ENCODE data around the gene PGS1.

PGS1 gene

DNA sequence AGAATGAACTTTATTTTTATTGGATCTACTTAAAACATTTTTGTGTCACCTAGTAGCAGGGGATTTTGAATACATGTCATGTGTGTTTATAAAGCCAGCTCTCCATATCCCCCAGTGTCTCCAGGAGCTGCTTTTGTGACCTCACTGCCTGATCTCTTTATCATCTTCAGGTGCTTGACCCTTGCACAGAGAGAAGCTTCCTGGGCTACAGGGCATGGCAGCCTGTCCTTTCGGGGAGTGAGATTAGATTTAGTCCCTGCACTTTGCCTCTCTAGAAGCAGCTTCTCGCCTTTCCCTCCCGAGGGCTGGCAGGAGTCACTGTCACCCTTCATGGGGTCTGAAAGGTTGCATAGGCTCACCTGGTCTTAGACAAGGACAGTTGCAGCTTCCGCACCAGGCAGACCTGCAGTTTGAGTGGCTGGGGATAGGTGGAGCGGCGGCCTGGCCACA lies 42.7 kb downstream of the PGS1 start:
- DNase-seq (ENCODE audit: low read depth, low spot score), result no peak
- POLR2A ChIA-PET, result interaction anchor here (0.6 to 1.9 kb wide), 3 partner anchors 61 to 360 kb away, joined by 3 to 9 read pairs (median 4); partner anchors contain the start of gene SOCS3
- TF ChIP-seq, protein P1, sequence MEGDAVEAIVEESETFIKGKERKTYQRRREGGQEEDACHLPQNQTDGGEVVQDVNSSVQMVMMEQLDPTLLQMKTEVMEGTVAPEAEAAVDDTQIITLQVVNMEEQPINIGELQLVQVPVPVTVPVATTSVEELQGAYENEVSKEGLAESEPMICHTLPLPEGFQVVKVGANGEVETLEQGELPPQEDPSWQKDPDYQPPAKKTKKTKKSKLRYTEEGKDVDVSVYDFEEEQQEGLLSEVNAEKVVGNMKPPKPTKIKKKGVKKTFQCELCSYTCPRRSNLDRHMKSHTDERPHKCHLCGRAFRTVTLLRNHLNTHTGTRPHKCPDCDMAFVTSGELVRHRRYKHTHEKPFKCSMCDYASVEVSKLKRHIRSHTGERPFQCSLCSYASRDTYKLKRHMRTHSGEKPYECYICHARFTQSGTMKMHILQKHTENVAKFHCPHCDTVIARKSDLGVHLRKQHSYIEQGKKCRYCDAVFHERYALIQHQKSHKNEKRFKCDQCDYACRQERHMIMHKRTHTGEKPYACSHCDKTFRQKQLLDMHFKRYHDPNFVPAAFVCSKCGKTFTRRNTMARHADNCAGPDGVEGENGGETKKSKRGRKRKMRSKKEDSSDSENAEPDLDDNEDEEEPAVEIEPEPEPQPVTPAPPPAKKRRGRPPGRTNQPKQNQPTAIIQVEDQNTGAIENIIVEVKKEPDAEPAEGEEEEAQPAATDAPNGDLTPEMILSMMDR (IDR thresholded peaks at IDR 0.05; ENCODE audit: insufficient read depth, low read length, missing control alignments), result no peak
- no peak overlapping the region for H3K4me3 ChIP-seq (ENCODE audit: low read depth, low read length)
- CTCF ChIA-PET, result interaction anchor here (0.6 to 11.2 kb wide), 32 partner anchors 11 to 307 kb away, joined by 3 to 177 read pairs (median 6); partner anchors contain the start of gene PGS1

DNA sequence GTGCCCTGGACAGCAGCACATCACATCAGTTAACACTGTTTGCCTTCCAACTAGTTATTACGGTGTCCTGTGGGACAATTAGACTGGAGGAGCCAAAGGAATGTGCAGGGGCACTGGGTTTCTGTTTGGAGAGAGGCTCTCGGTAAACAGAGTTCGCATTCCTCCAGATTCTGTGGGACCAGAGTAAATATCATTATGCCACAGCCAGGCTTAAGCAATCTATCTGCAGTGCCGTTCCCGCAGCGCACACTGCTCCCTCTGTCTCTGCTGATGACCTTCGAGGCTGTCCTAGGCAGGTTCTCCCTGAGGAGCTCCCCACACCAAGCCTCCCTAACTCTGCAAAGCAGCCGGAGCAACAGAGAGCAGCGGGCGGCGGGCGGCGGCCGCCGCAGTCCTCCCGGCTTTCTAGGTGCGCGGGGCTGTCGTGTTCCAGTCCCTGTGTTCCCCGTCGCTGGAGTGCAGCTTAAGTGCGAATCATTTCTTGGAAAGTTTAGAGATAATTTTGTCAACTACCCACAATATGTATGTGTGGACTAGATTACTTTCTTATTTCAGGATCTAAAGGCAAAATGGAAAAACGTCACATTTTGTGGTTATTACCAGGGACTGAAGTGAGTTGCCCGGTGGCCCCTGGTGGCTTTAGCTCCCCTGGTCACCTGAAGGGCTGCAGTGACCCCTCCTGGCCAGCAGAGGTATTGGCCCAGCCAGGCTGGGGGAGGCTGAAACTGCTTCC lies 43.3 kb downstream of the PGS1 start:
- ChIA-PET CTCF (interaction anchor here (0.6 to 11.2 kb wide), 42 partner anchors 10 to 403 kb away, joined by 3 to 177 read pairs (median 5); partner anchors contain the start of genes AFMID and PGS1), POLR2A (interaction anchor here (0.6 to 1.9 kb wide), 4 partner anchors 61 to 359 kb away, joined by 3 to 9 read pairs (median 4); partner anchors contain the start of gene SOCS3)
- H3K4me3 ChIP-seq (ENCODE audit: low read depth, low read length), result no peak overlapping the region
- TF ChIP-seq, protein P1 (IDR thresholded peaks at IDR 0.05; ENCODE audit: insufficient read depth, low read length, missing control alignments), result peak; percentile 99
- DNase-seq (ENCODE audit: low read depth, low spot score), result peak; percentile 14

DNA sequence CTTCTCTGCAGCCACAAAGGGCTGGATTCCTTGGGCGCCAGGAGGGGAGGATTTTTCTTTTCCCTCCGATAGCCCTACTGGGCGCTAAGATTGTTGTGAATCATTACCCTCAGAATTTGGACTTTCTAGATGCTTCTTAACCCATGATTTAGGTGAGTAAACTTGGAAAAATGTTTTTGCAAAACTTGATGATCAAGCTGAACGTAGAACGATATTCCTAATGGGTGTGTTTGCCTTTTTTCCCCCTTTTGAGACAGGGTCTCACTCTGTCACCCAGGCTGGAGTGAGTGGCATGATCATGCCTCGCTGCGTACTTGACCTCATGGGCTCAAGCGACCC lies 43.8 kb downstream of the PGS1 start:
- ChIA-PET CTCF (interaction anchor here (0.6 to 11.2 kb wide), 34 partner anchors 10 to 403 kb away, joined by 3 to 177 read pairs (median 6); partner anchors contain the start of genes AFMID and PGS1), POLR2A (interaction anchor here (0.6 to 1.9 kb wide), 2 partner anchors 62 to 161 kb away, joined by 3 to 9 read pairs; partner anchors contain the start of gene SOCS3)
- no peak for DNase-seq (ENCODE audit: low read depth, low spot score)
- TF ChIP-seq, protein P1 (IDR thresholded peaks at IDR 0.05; ENCODE audit: insufficient read depth, low read length, missing control alignments), result no peak
- no peak overlapping the region for H3K4me3 ChIP-seq (ENCODE audit: low read depth, low read length)

DNA sequence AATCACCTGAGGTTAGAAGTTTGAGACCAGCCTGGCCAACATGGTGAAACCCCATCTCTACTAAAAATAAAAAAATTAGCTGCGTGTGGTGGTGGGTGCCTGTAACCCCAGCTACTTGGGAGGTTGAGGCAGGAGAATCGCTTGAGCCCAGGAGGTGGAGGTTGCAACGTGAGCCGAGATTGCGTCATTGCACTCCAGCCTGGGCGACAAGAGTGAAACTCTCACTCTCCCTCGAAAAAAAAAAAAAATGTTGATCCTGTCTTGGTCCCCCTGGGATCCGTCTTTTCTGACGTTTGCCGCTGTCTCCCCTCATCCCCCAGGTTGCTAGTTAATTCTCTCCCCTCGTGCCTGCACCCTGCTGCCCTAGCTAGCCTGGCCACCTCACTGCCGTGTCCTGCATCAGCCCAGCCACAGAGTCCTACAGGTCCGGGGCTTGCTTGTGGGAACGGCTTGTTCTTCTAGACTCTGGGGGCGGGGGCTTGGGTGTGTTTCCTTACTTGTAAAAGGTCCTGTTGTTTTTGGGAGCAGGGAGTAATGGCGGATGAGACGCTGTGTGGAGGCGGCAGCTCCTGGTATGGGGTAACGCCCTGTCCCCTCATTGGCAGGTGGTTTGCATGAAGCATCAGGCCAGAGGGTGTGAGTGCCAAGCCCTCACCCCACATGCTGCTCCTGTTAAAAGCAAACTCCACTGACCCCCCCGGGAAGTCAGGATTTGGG lies 44.6 kb downstream of the PGS1 start:
- TF ChIP-seq, protein P1 (IDR thresholded peaks at IDR 0.05; ENCODE audit: insufficient read depth, low read length, missing control alignments), result no peak
- no peak overlapping the region for H3K4me3 ChIP-seq (ENCODE audit: low read depth, low read length)
- ChIA-PET CTCF (interaction anchor here (0.8 to 11.2 kb wide), 26 partner anchors 9 to 309 kb away, joined by 3 to 177 read pairs (median 8); partner anchors contain the start of gene AFMID), POLR2A (interaction anchor here (1.9 kb wide), 1 partner anchor 63 kb away, joined by 9 read pairs; the partner anchor contains the start of gene SOCS3)
- DNase-seq (ENCODE audit: low read depth, low spot score), result no peak

DNA sequence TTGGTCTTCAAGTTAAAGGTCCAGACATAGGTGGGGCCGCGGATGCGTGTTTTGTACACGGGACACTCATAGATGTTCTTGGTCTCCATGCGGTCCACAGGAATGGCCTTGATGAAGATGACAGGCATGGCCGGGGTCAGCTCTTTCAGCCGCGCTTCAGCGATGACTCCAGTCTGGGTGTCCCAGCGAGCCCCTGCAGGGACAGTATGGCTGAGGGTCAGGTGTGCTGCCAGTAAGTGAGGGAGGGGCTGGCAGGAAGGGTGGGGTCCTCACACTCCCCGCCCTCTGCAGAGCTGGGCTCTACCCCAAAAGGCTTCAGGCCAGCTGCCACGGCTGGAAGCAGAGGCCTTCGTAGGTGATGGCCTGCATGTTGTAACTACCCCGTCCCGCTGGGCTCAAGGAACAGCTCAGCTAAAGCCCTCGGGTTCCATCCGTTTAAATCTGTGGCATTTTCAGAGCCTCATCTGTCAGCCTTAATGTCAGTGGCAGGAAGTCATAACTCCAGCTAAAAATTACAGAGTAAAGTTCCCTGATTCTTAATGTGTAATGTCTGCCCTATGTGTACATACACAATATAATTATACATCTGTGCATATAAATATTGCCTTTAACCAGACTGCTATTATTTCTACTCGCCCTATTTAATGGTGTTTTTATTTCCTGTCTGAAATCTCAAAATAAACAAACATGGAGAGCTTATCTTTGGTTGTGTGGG lies 45.7 kb downstream of the PGS1 start:
- DNase-seq (ENCODE audit: low read depth, low spot score), result no peak
- TF ChIP-seq, protein P1 (IDR thresholded peaks at IDR 0.05; ENCODE audit: insufficient read depth, low read length, missing control alignments), result no peak
- CTCF ChIA-PET, result interaction anchor here (0.9 to 11.2 kb wide), 9 partner anchors 19 to 312 kb away, joined by 3 to 177 read pairs (median 4); no protein-coding TSS in a partner anchor
- H3K4me3 ChIP-seq (ENCODE audit: low read depth, low read length), result no peak overlapping the region
- POLR2A ChIA-PET, result interaction anchor here (1.1 kb wide), 1 partner anchor 64 kb away, joined by 5 read pairs; the partner anchor contains the start of gene SOCS3
